ENCODE data around the gene ARHGAP10. TPM values are rescaled to one million over a fixed set of nuclear protein-coding genes. Genes with fewer than 3 reads are reported as not detected.
"Not testable (repeated sequence)": the region's sequence is repeated elsewhere in the genome, so short reads cannot be mapped to it uniquely, and the experiment has no call there.

Gene ARHGAP10
- total RNA-seq, 4 donors from 2014 or later, result 26.5 to 117 (median 29.7) TPM

DNA sequence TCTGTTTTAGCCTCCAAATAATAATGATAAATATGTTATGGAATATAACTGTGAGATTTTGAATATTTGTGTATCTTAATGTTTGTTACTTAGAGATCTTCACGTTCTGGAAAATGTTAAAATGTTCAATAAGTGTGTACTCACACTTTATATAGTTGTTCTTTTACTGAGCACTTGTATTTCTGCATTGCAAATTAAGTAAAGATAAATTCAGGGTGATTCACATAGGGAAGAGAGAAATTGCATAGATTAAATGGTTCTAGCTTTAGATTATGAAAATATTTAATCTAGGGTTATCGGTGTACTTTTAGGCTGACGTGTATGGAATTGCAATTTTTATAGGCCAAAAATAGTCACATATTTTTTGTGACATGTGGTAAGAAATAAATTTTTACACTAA is 148.6 kb downstream of the ARHGAP10 start:
- no peaks in the 10 kb centered on the region for H3K4me1 ChIP-seq
- no peak overlapping the region for H3K4me3 ChIP-seq
- WGBS, 2 donors, result 92 to 96% methylated on average over 3 of the region's 3 CpGs
- TF ChIP-seq CTCF (IDR thresholded peaks at IDR 0.05) (no peak), POLR2A (IDR thresholded peaks at IDR 0.05) (no peak)
- no peak overlapping the region for H3K27ac ChIP-seq
- H3K27me3 ChIP-seq, result no peaks in the 10 kb centered on the region
- intact Hi-C loops (cut with DNase I), result no loop called here
- no peaks in the 10 kb centered on the region for H3K9me3 ChIP-seq
- no peak for DNase-seq
- peaks cover 4 to 95% (median 5%) of the 10 kb centered on the region in 3 donors for H3K36me3 ChIP-seq

GRCh38 chr4:147884536-147884935 is 152.6 kb downstream of the ARHGAP10 start:
- H3K27me3 ChIP-seq, result no peaks in the 10 kb centered on the region
- H3K4me1 ChIP-seq, result no peaks in the 10 kb centered on the region
- DNase-seq, result no peak
- no peak for TF ChIP-seq POLR2A (IDR thresholded peaks at IDR 0.05)
- TF ChIP-seq CTCF (IDR thresholded peaks at IDR 0.05), result no peak
- H3K27ac ChIP-seq, result no peak overlapping the region
- 87 to 93% methylated on average over 2 of the region's 2 CpGs for WGBS, 2 donors
- H3K9me3 ChIP-seq, result no peaks in the 10 kb centered on the region
- no peak overlapping the region for H3K4me3 ChIP-seq
- intact Hi-C loops (cut with DNase I), result no loop called here
- H3K36me3 ChIP-seq, result peaks cover 0 to 95% (median 5%) of the 10 kb centered on the region in 3 donors

DNA sequence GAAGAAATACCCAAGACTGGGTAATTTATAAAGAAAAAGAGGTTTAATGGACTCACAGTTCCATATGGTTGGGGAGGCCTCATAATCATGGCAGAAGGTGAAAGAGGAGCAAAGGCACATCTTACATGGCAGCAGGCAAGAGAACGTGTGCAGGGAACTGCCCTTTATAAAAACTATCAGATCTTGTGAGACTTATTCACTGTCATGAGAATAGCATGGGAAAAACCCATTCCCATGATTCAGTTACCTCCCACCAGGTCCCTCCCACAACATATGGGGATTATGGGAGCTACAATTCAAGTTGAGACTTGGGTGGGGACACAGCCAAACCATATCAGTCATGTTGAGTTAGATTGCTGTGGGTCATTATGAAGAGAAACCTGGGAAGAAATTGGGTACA is 153.3 kb downstream of the ARHGAP10 start:
- H3K27ac ChIP-seq; DNase-seq; H3K9me3 ChIP-seq; intact Hi-C loops (cut with DNase I); H3K4me3 ChIP-seq; H3K27me3 ChIP-seq; H3K4me1 ChIP-seq: not testable (repeated sequence)
- H3K36me3 ChIP-seq, result peaks cover 0 to 95% (median 2%) of the 10 kb centered on the region in 3 donors
- WGBS, 2 donors, result 81 to 100% methylated on average over 1 of the region's 1 CpG

DNA sequence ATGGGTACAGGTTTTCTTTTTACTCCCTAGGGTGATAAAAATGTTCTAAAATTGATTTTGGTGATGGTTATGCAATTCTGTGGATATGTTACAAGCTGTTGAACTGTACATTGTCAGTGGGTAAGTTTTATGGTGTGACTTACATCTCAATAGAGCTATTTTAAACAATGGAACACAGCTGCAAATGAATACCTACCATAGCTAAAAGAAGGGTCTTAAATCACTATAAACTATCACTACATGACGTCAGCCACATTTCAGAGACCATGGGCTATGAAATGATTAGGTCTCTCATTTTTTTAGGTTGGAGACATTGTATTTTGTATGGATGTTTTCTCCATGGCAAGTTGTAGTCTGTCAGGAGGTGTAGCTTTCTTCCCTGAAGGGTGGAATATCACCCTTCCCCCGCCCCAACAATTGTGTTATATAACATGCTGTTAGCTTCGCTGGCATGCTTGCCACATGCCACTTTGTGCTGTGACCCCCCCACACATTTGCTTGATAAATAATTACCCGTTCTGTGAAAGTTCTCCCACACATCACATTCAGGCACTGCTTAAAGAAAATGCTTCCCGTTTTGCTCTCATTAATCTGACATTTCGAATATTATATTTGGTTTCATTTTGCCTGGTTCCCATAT is 159.7 kb downstream of the ARHGAP10 start:
- no peak overlapping the region for H3K4me3 ChIP-seq
- no peaks in the 10 kb centered on the region for H3K4me1 ChIP-seq

GRCh38 chr4:147899512-147899911 is 167.6 kb downstream of the ARHGAP10 start:
- no peak overlapping the region for H3K27ac ChIP-seq
- H3K9me3 ChIP-seq, result peaks cover 0 to 18% (median 0%) of the 10 kb centered on the region in 3 donors
- TF ChIP-seq CTCF (IDR thresholded peaks at IDR 0.05) (no peak), POLR2A (IDR thresholded peaks at IDR 0.05) (no peak)
- H3K27me3 ChIP-seq, result no peaks in the 10 kb centered on the region
- DNase-seq, result no peak
- peaks cover 0 to 10% (median 3%) of the 10 kb centered on the region in 3 donors for H3K4me1 ChIP-seq
- no peak overlapping the region for H3K4me3 ChIP-seq
- intact Hi-C loops (cut with DNase I), result no loop called here
- H3K36me3 ChIP-seq, result peaks cover 0 to 25% (median 0%) of the 10 kb centered on the region in 3 donors
- WGBS, 2 donors, result 38 to 55% methylated on average over 2 of the region's 2 CpGs

More for the DNA sequence above, 159.7 kb downstream of the ARHGAP10 start:
- intact Hi-C loops (cut with DNase I), result no loop called here
- H3K27ac ChIP-seq, result no peak overlapping the region
- H3K9me3 ChIP-seq, result peaks cover 0 to 12% (median 0%) of the 10 kb centered on the region in 3 donors
- H3K27me3 ChIP-seq, result no peaks in the 10 kb centered on the region
- DNase-seq, result no peak
- peaks cover 0 to 70% (median 0%) of the 10 kb centered on the region in 3 donors for H3K36me3 ChIP-seq
- TF ChIP-seq POLR2A (IDR thresholded peaks at IDR 0.05) (no peak), CTCF (IDR thresholded peaks at IDR 0.05) (no peak)
- WGBS, 2 donors, result 85 to 89% methylated on average over 6 of the region's 6 CpGs

All from esophagus squamous epithelium (tissue), 5 donors.